HCT116 (cell line): ENCODE results near the gene MYH11. TPM values are rescaled to one million over a fixed set of nuclear protein-coding genes. Genes with fewer than 3 reads are reported as not detected.

Experiments used
- ATAC-seq: fragments of 200-7000 bp; cut with Tn5 transposase; 2 replicates; pipeline ENCODE4 v1.9.1; 2020; ENCODE audit warnings: mild to moderate bottlenecking, moderate library complexity
- BruUV-seq: library from RNA; stranded (reverse); fragments of 400-500 nt; replicated peaks from 2 replicates; lab custom pipeline; 2021; lab: Mats Ljungman, UMichigan
- CTCF ChIA-PET: fragments of 300-600 bp; sonication (Branson Sonifier 250); formaldehyde crosslinking; loops from one replicate; lab custom pipeline; 2021; ENCODE audit warnings: antibody characterized with exemption; lab: Charles Lee
- POLR2A ChIA-PET: fragments of 300-600, 350-600 bp; sonication (Branson Sonifier 250); formaldehyde crosslinking; loops from one replicate; lab custom pipeline; 2021; ENCODE audit warnings: antibody characterized with exemption; lab: Charles Lee
- RAD21 ChIA-PET, 2 experiments: fragments of 300-600 bp; sonication (Branson Sonifier 250); formaldehyde crosslinking; loops; one replicate each; lab custom pipeline; 2023; ENCODE audit warnings: low total read pairs in 2 of 2; ENCODE audit not compliant: uncharacterized antibody in 2 of 2, unreplicated experiment in 2 of 2, low non-redundant PET in 1 of 2; lab: Charles Lee
- DNase-seq: peaks from one replicate; pipeline ENCODE4 v3.0.0-alpha.2; 2010; ENCODE audit warnings: low read depth, low spot score
- H2AFZ ChIP-seq: fragments of 200-600 bp; shearing (Covaris generic), sonication (generic); 2 replicates; pipeline ENCODE4 v1.6.1; 2017; ENCODE audit warnings: low read depth, mixed run types, mixed read lengths, antibody characterized with exemption, low read length; ENCODE audit not compliant: poor library complexity, severe bottlenecking
- H3K27ac ChIP-seq: 2 replicates; pipeline ENCODE4 v1.5.1; 2012; ENCODE audit warnings: low read depth, low read length
- H3K27me3 ChIP-seq: fragments of 200-600 bp; sonication (generic); 2 replicates; pipeline ENCODE4 v1.6.1; 2016; ENCODE audit warnings: mixed run types, low read length, mixed read lengths; ENCODE audit not compliant: insufficient read depth
- H3K36me3 ChIP-seq, 2 experiments: fragments of 200-500 bp in 1 of 2; fragments of 200-600 bp in 1 of 2; sonication (Bioruptor generic) in 1 of 2; sonication (generic) in 1 of 2; 2 replicates each; pipeline versions ENCODE4 v1.5.1 to v1.6.1; 2014 to 2016; ENCODE audit warnings: low read length in 2 of 2, inconsistent platforms in 1 of 2, mixed read lengths in 1 of 2, mixed run types in 1 of 2; ENCODE audit not compliant: insufficient read depth in 2 of 2, control insufficient read depth in 1 of 2
- H3K4me1 ChIP-seq, 2 experiments: fragments of 200-600 bp in 1 of 2; sonication (generic) in 1 of 2; 2 replicates each; pipeline versions ENCODE4 v1.5.1 to v1.6.1; 2012 to 2017; ENCODE audit warnings: low read length in 2 of 2, inconsistent platforms in 1 of 2, mild to moderate bottlenecking in 1 of 2, mixed read lengths in 1 of 2, mixed run types in 1 of 2, moderate library complexity in 1 of 2; ENCODE audit not compliant: insufficient read depth in 2 of 2, control insufficient read depth in 1 of 2
- H3K4me2 ChIP-seq: fragments of 200-600 bp; sonication (generic); 2 replicates; pipeline ENCODE4 v1.6.1; 2017; ENCODE audit warnings: mixed run types, low read length, mixed read lengths
- H3K4me3 ChIP-seq, 2 experiments: fragments of 200-600 bp in 1 of 2; sonication (generic) in 1 of 2; replicated peaks in 1 of 2; 2 replicates each; pipeline ENCODE4 v1.5.1; 2011 to 2016; ENCODE audit warnings: low read length in 2 of 2, control low read depth in 1 of 2, low read depth in 1 of 2, mild to moderate bottlenecking in 1 of 2, mixed read lengths in 1 of 2, mixed run types in 1 of 2
- H3K79me2 ChIP-seq: fragments of 200-600 bp; sonication (generic); 2 replicates; pipeline ENCODE4 v1.6.1; 2017; ENCODE audit warnings: mild to moderate bottlenecking, mixed run types, low read length, moderate library complexity, mixed read lengths; ENCODE audit not compliant: insufficient read depth
- H3K9ac ChIP-seq: fragments of 200-600 bp; sonication (generic); 2 replicates; pipeline ENCODE4 v1.6.1; 2016; ENCODE audit warnings: low read length, mixed read lengths
- H3K9me2 ChIP-seq: fragments of 200-600 bp; sonication (generic), shearing (Covaris generic); 2 replicates; pipeline ENCODE4 v1.6.1; 2017; ENCODE audit warnings: mixed run types, mild to moderate bottlenecking, moderate library complexity; ENCODE audit not compliant: insufficient read depth
- H3K9me3 ChIP-seq, 2 experiments: fragments of 200-500 bp in 1 of 2; fragments of 200-600 bp in 1 of 2; sonication (Bioruptor generic) in 1 of 2; sonication (generic) in 1 of 2; 2 replicates each; pipeline ENCODE4 v1.6.1; 2014 to 2017; ENCODE audit warnings: low read length in 2 of 2, mixed read lengths in 2 of 2, inconsistent platforms in 1 of 2, low read depth in 1 of 2, mild to moderate bottlenecking in 1 of 2, mixed run types in 1 of 2, moderate library complexity in 1 of 2; ENCODE audit not compliant: control insufficient read depth in 1 of 2, insufficient read depth in 1 of 2
- H4K20me1 ChIP-seq: fragments of 200-600 bp; sonication (generic), shearing (Covaris generic); 2 replicates; pipeline ENCODE4 v1.6.1; 2017; ENCODE audit warnings: mixed run types, mild to moderate bottlenecking, moderate library complexity; ENCODE audit not compliant: insufficient read depth
- RAD21 ChIP-seq: IDR thresholded peaks from 2 replicates; pipeline ENCODE4 v1.6.1; 2012; ENCODE audit warnings: low read depth, mild to moderate bottlenecking
- REST ChIP-seq: IDR thresholded peaks from 2 replicates; pipeline ENCODE4 v1.6.1; 2012; ENCODE audit warnings: low read depth
- ZFX ChIP-seq: fragments of 450-650 bp; IDR thresholded peaks from 2 replicates; pipeline ENCODE4 v1.6.1; 2017
- ZNF274 ChIP-seq: fragments of 200-500 bp; sonication (Bioruptor generic); IDR thresholded peaks from 2 replicates; pipeline ENCODE4 v1.6.1; 2014; ENCODE audit warnings: mild to moderate bottlenecking, low read depth, low read length, inconsistent platforms
- intact Hi-C: fragments of 100-400 bp; cut with micrococcal nuclease; formaldehyde crosslinking; loops from 2 replicates; pipeline ENCODE4 v1.10.0; 2022
- total RNA-seq: library from RNA; stranded (reverse); gene quantifications from one replicate; pipeline ENCODE4 v1.2.1, GENCODE V29; 2021; ENCODE audit not compliant: unreplicated experiment
- TF ChIP-seq, protein P1 (sequence below): IDR thresholded peaks from 2 replicates; pipeline ENCODE4 v1.6.1; 2012

MYH11 gene
- total RNA-seq, 1 experiment from 2014 or later: 0.61 TPM

DNA sequence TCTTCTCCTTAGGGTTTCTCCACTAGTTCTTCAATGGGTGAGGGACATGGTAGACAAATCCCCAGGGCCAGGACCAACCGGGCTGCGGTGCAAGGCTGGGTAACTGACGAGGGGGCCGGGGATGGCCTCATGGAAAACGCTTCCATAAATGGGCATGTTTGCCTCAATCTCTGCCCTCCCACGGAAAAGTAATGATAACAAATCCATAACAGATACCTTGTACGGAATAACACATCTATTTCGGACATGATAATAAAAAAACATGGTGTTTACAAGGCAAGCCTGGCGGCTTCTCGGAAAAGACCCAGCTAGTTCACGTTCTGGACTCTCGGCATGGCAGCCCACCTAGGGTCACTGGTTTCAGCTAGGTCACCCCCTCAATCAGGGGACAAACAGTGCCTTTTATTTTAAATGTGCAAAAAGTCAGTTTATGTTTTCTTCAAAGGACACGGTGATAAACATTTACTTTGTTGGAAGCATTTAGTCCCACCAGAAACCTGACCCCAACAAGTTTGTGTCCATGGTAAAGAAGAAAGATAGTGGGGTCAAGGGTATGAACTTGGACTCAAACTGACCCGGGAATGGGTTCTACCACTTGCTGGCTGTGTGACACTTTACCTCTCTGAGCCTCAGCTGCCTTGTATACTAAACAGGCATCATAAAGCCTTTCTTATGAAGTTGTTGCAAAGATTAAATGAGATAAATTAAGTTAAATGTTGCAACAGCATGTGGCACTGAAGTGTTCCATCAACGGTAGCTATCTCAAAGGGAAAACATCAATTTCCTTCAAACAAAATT, 1.7 kb downstream of the MYH11 start:
- ChIA-PET POLR2A (no interaction called here), CTCF (no interaction called here), RAD21 (no interaction called here)
- Histone ChIP-seq H3K4me1 (no peaks in the 10 kb centered on the region), H3K4me2 (no peak overlapping the region), H3K27me3 (no peaks in the 10 kb centered on the region), H3K4me3 (no peak overlapping the region), H3K27ac (no peak overlapping the region), H2AFZ (no peak overlapping the region), H4K20me1 (no peaks in the 10 kb centered on the region), H3K79me2 (no peaks in the 10 kb centered on the region), H3K9ac (no peak overlapping the region), H3K36me3 (no peaks in the 10 kb centered on the region), H3K9me2 (no peaks in the 10 kb centered on the region), H3K9me3 (no peaks in the 10 kb centered on the region)
- ATAC-seq (no peak), DNase-seq (no peak)
- intact Hi-C loops: no loop called here
- BruUV-seq: no TSS peak
- no peak for TF ChIP-seq RAD21
- no peak for TF ChIP-seq ZNF274
- TF ChIP-seq, protein P1, sequence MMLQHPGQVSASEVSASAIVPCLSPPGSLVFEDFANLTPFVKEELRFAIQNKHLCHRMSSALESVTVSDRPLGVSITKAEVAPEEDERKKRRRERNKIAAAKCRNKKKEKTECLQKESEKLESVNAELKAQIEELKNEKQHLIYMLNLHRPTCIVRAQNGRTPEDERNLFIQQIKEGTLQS: no peak
- no peak for TF ChIP-seq REST
- TF ChIP-seq ZFX: no peak
